Neural cell (in vitro differentiated cells): Measurements from ENCODE around the gene VOPP1.

Source experiments
- EP300 ChIP-seq: fragments of 450-650 bp; conservative IDR thresholded peaks from 2 replicates; pipeline ENCODE4 v1.6.1; 2014; ENCODE audit warnings: antibody characterized with exemption, mild to moderate bottlenecking, moderate library complexity; ENCODE audit not compliant: poor library complexity, severe bottlenecking
- EZH2 ChIP-seq: fragments of 200-600, 300-800 bp; shearing (Covaris generic), sonication (generic); IDR thresholded peaks from 2 replicates; pipeline ENCODE4 v1.6.1; 2014; ENCODE audit warnings: antibody characterized with exemption, low read length, borderline replicate concordance, mild to moderate bottlenecking; ENCODE audit not compliant: insufficient read depth, poor library complexity, severe bottlenecking
- POLR2AphosphoS5 ChIP-seq: IDR thresholded peaks from 2 replicates; pipeline ENCODE4 v1.6.1; 2012
- RAD21 ChIP-seq: fragments of 450-650 bp; conservative IDR thresholded peaks from 2 replicates; pipeline ENCODE4 v1.6.1; 2014; ENCODE audit warnings: antibody characterized with exemption, mild to moderate bottlenecking, moderate library complexity
- SMC3 ChIP-seq: fragments of 450-650 bp; conservative IDR thresholded peaks from 2 replicates; pipeline ENCODE4 v1.6.1; 2014; ENCODE audit warnings: antibody characterized with exemption, mild to moderate bottlenecking, moderate library complexity; ENCODE audit not compliant: poor library complexity
- TAF1 ChIP-seq: IDR thresholded peaks from 2 replicates; pipeline ENCODE4 v1.6.1; 2012; ENCODE audit warnings: low read depth
- TF ChIP-seq, protein P1 (sequence below): IDR thresholded peaks from 2 replicates; pipeline ENCODE4 v1.6.1; 2012; ENCODE audit warnings: borderline replicate concordance
- TF ChIP-seq, protein P2 (sequence below): fragments of 450-650 bp; IDR thresholded peaks from 2 replicates; pipeline ENCODE4 v1.5.1; 2014; ENCODE audit warnings: antibody characterized with exemption, mild to moderate bottlenecking, moderate library complexity; ENCODE audit not compliant: poor library complexity, severe bottlenecking

DNA sequence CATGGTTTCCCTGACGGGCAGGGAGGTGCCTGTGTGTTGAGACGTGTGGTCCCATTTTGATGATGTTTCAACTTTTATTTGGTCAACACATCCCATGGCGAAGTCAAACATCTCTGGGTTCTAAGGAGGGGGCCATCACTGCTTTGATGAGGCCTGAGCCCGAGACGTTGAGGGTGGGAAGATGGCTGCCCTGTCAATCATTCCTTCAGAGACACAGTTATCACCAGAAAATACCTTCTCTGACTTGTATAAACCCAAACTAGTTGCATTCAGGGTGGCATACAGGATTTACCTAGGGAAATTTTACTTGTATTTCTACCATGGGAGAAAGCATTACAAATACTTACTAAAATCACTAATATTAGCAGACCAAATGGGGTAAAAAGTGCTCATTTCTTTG lies 64.6 kb downstream of the VOPP1 start:
- TF ChIP-seq, protein P1, sequence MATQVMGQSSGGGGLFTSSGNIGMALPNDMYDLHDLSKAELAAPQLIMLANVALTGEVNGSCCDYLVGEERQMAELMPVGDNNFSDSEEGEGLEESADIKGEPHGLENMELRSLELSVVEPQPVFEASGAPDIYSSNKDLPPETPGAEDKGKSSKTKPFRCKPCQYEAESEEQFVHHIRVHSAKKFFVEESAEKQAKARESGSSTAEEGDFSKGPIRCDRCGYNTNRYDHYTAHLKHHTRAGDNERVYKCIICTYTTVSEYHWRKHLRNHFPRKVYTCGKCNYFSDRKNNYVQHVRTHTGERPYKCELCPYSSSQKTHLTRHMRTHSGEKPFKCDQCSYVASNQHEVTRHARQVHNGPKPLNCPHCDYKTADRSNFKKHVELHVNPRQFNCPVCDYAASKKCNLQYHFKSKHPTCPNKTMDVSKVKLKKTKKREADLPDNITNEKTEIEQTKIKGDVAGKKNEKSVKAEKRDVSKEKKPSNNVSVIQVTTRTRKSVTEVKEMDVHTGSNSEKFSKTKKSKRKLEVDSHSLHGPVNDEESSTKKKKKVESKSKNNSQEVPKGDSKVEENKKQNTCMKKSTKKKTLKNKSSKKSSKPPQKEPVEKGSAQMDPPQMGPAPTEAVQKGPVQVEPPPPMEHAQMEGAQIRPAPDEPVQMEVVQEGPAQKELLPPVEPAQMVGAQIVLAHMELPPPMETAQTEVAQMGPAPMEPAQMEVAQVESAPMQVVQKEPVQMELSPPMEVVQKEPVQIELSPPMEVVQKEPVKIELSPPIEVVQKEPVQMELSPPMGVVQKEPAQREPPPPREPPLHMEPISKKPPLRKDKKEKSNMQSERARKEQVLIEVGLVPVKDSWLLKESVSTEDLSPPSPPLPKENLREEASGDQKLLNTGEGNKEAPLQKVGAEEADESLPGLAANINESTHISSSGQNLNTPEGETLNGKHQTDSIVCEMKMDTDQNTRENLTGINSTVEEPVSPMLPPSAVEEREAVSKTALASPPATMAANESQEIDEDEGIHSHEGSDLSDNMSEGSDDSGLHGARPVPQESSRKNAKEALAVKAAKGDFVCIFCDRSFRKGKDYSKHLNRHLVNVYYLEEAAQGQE = no peak
- TF ChIP-seq, protein P2, sequence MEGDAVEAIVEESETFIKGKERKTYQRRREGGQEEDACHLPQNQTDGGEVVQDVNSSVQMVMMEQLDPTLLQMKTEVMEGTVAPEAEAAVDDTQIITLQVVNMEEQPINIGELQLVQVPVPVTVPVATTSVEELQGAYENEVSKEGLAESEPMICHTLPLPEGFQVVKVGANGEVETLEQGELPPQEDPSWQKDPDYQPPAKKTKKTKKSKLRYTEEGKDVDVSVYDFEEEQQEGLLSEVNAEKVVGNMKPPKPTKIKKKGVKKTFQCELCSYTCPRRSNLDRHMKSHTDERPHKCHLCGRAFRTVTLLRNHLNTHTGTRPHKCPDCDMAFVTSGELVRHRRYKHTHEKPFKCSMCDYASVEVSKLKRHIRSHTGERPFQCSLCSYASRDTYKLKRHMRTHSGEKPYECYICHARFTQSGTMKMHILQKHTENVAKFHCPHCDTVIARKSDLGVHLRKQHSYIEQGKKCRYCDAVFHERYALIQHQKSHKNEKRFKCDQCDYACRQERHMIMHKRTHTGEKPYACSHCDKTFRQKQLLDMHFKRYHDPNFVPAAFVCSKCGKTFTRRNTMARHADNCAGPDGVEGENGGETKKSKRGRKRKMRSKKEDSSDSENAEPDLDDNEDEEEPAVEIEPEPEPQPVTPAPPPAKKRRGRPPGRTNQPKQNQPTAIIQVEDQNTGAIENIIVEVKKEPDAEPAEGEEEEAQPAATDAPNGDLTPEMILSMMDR = no peak
- TF ChIP-seq SMC3 (no peak), EZH2 (no peak), EP300 (no peak), POLR2AphosphoS5 (no peak), TAF1 (no peak), RAD21 (no peak)
